ENCODE measurements around the gene SUPT4H1.

Gene SUPT4H1

DNA sequence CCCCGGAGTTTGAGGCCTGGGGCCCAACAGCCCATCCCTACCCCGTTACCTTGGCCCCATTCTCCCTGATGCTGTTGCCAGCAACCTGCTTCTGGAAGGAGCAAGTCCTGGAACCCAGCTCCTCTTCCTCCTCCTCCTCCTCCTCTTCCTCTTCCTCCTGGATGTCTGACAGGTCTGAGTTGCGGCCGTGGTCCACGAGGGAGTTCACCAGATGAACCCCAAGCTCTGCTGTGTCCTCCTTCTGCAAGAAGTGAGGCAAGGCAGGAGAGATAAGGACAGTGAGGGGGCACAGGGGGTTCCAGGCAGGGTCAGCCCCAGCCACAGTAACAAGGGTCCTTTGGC, 42.1 kb downstream of the SUPT4H1 start:
- H3K27ac ChIP-seq, result no peak overlapping the region
- no peaks in the 10 kb centered on the region for H3K27me3 ChIP-seq (replicated peaks)
- no peak for DNase-seq
- TF ChIP-seq CTCF (IDR thresholded peaks at IDR 0.05; ENCODE audit: low read depth, low read length, missing control alignments), result no peak
- H3K36me3 ChIP-seq (replicated peaks), result no peaks in the 10 kb centered on the region
- in situ Hi-C loops (cut with HindIII; ENCODE audit: low pct_ligation_motif_present, low sequenced_read_pairs), result no loop called here
- no peak overlapping the region for H3K4me3 ChIP-seq (ENCODE audit: low read depth, low read length)

- in situ Hi-C loops (cut with HindIII; ENCODE audit: low pct_ligation_motif_present, low sequenced_read_pairs), result no loop called here
- H3K27ac ChIP-seq, result no peak overlapping the region
- H3K36me3 ChIP-seq (replicated peaks), result no peaks in the 10 kb centered on the region
- no peaks in the 10 kb centered on the region for H3K27me3 ChIP-seq (replicated peaks)
- no peak for DNase-seq
- H3K4me3 ChIP-seq (ENCODE audit: low read depth, low read length), result no peak overlapping the region
- TF ChIP-seq CTCF (IDR thresholded peaks at IDR 0.05; ENCODE audit: low read depth, low read length, missing control alignments), result no peak
Measured at GRCh38 chr17:58308985-58309917, 42.8 kb downstream of the SUPT4H1 start.

- Histone ChIP-seq H3K36me3 (replicated peaks) (no peaks in the 10 kb centered on the region), H3K27ac (no peak overlapping the region), H3K27me3 (replicated peaks) (no peaks in the 10 kb centered on the region), H3K4me3 (ENCODE audit: low read depth, low read length) (no peak overlapping the region)
- in situ Hi-C loops (cut with HindIII; ENCODE audit: low pct_ligation_motif_present, low sequenced_read_pairs), result no loop called here
- TF ChIP-seq CTCF (IDR thresholded peaks at IDR 0.05; ENCODE audit: low read depth, low read length, missing control alignments), result peak; percentile 59
- DNase-seq, result no peak
Measured at GRCh38 chr17:58308173-58308984, 43.6 kb downstream of the SUPT4H1 start.

DNA sequence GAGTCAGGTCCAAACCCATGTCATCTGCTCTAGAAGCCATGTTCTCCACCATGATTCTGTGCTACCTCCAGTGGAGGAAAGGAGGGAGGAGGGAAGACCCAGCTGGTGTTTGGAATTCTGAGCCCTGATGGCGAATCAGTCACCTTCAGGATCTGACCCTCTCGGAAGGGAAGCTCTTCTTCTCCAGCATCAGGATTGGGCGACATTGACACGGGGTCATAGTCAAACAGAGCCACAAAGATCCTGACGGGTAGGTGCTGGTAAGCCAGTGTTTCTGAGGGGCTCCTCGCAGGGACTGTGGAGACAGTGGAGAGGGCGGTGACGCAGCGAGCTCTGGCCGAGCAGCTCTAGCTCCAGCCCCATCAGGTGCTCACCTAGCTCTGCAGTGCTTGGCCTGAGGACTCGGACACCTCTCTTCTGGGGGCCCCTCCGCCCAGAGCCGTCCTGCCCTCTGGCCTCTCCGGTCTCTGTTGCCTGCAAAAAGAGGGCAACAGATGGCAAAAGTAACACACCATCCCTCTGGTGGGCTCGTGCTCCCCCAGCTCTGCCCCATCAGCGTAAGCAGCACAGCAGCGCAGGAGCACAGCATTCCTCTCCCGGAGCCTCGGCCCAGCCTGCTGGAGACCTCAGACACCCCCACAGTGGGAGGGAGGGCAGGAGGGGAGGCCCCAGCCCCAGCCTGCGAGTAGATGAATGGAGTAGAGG, 44.4 kb downstream of the SUPT4H1 start:
- no peak overlapping the region for H3K4me3 ChIP-seq (ENCODE audit: low read depth, low read length)
- in situ Hi-C loops (cut with HindIII; ENCODE audit: low pct_ligation_motif_present, low sequenced_read_pairs), result no loop called here
- no peak for TF ChIP-seq CTCF (IDR thresholded peaks at IDR 0.05; ENCODE audit: low read depth, low read length, missing control alignments)
- DNase-seq, result no peak
- H3K27me3 ChIP-seq (replicated peaks), result no peaks in the 10 kb centered on the region
- H3K27ac ChIP-seq, result no peak overlapping the region
- no peaks in the 10 kb centered on the region for H3K36me3 ChIP-seq (replicated peaks)

DNA sequence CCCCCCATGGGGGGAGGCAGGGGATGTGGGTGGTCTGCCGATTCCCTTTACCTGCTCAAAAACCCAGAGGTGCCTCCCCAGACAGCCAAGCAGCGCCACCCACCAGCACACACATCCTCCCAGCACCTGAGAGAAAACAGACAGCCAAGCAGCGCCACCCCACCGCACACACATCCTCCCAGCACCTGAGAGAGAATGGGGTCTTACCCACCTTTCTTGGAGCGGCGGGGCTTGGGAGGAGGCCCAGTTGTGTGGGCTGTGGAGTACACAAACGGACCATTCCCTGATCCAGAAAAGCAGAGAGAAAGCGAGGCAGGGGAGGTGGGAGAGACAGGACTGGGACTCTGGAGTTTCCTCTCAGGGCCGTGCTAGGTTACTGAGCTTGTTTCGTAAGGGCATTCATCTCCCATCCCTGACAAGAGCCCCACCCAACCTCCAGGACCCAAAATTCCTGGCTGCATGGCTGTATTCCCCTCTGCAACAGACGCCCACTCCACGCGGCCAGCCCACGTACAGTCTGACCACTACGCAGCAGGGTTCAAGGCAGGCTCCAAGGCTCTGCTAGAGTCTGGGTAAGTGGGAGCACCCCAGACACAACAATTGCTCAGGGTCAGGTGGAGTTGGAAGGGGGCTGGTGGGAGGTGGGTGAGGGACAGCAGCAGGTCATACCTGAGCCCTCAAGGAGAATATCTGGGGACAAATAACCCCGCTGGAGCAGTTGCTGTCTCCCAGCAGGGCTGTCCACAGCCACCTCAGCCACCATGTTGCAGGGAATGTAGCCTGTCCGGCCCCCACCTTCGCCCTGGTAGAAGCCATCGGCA, 45.7 kb downstream of the SUPT4H1 start:
- Histone ChIP-seq H3K4me3 (ENCODE audit: low read depth, low read length) (no peak overlapping the region), H3K27ac (no peak overlapping the region), H3K27me3 (replicated peaks) (no peaks in the 10 kb centered on the region), H3K36me3 (replicated peaks) (no peaks in the 10 kb centered on the region)
- no peak for DNase-seq
- TF ChIP-seq CTCF (IDR thresholded peaks at IDR 0.05; ENCODE audit: low read depth, low read length, missing control alignments), result no peak
- in situ Hi-C loops (cut with HindIII; ENCODE audit: low pct_ligation_motif_present, low sequenced_read_pairs), result no loop called here
